ENCODE measurements around the gene CLASP1.

DNA sequence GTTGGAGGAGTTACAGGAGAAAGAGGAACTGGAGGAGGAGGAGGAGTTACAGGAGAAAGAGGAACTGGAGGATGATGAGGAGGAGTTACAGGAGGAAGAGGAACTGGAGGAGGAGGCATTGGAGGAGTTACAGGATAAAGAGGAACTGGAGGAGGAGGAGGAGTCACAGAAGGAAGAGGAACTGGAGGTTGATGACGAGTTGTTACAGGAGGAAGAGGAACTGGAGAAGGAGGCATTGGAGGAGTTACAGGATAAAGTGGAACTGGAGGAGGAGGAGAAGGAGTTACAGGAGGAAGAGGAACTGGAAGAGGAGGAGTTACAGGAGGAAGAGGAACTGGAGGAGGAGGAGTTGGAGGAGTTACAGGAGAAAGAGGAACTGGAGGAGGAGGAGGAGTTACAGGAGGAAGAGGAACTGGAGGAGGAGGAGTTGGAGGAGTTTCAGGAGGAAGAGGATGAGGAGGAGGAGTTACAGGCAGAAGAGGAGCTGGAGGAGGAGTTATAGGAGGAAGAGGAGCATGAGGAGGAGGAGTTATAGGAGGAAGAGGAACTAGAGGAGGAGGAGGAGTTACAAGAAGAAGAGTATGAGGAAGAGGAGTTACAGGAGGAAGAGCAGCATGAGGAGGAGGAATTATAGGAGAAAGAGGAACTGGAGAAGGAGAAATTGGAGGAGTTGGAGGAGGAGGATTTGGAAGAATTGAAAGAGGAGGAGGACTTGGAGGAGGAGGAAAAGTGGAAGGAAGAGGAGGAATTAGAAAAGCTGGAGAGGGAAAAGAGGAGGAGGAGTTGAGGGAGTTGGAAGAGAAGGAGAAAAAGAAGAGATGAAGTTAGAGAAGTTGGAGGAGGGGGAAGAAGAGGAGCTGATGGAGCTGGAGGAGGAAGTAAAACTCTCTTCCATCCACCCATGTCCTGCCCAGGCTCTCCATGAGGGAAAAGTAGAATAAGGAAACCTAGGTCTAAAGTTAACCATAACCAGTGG lies 37.2 kb downstream of the CLASP1 start:
- TF ChIP-seq, protein P1, sequence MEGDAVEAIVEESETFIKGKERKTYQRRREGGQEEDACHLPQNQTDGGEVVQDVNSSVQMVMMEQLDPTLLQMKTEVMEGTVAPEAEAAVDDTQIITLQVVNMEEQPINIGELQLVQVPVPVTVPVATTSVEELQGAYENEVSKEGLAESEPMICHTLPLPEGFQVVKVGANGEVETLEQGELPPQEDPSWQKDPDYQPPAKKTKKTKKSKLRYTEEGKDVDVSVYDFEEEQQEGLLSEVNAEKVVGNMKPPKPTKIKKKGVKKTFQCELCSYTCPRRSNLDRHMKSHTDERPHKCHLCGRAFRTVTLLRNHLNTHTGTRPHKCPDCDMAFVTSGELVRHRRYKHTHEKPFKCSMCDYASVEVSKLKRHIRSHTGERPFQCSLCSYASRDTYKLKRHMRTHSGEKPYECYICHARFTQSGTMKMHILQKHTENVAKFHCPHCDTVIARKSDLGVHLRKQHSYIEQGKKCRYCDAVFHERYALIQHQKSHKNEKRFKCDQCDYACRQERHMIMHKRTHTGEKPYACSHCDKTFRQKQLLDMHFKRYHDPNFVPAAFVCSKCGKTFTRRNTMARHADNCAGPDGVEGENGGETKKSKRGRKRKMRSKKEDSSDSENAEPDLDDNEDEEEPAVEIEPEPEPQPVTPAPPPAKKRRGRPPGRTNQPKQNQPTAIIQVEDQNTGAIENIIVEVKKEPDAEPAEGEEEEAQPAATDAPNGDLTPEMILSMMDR (IDR thresholded peaks at IDR 0.05): no peak
- TF ChIP-seq POLR2A (IDR thresholded peaks at IDR 0.05): no peak
